GM18861 (cell line): Measurements from ENCODE around the gene MUTYH.
"Not testable (repeated sequence)": the region's sequence is repeated elsewhere in the genome, so short reads cannot be mapped to it uniquely, and the experiment has no call there.

ENCODE experiments used
- ATAC-seq: cut with Tn5 transposase; IDR thresholded peaks from one replicate; pipeline ENCODE4 v1.9.1; 2021; ENCODE audit not compliant: unreplicated experiment

MUTYH gene

GRCh38 chr1:45325851-45326506 lies 14.3 kb downstream of the MUTYH start:
- ATAC-seq: no peak

GRCh38 chr1:45322486-45323040 lies 17.7 kb downstream of the MUTYH start:
- ATAC-seq: no peak

GRCh38 chr1:45321444-45321843 lies 18.8 kb downstream of the MUTYH start:
- ATAC-seq: no peak

- no peak for ATAC-seq
Observed at GRCh38 chr1:45319761-45320160, 20.5 kb downstream of the MUTYH start.

GRCh38 chr1:45317166-45317565 lies 23.1 kb downstream of the MUTYH start:
- no peak for ATAC-seq

- no peak for ATAC-seq
Observed at GRCh38 chr1:45314266-45314665, 26.0 kb downstream of the MUTYH start.

GRCh38 chr1:45306905-45307304 lies 33.3 kb downstream of the MUTYH start:
- no peak for ATAC-seq

- ATAC-seq: no peak
Observed at GRCh38 chr1:45306319-45306718, 33.9 kb downstream of the MUTYH start.

GRCh38 chr1:45305231-45305630 lies 35.0 kb downstream of the MUTYH start:
- no peak for ATAC-seq

GRCh38 chr1:45304311-45305081 lies 35.7 kb downstream of the MUTYH start:
- ATAC-seq: no peak

GRCh38 chr1:45303520-45304310 lies 36.5 kb downstream of the MUTYH start:
- ATAC-seq: peak; percentile 50

- no peak for ATAC-seq
Observed at GRCh38 chr1:45302505-45303150, 37.6 kb downstream of the MUTYH start.

- no peak for ATAC-seq
Observed at GRCh38 chr1:45300669-45300997, 39.6 kb downstream of the MUTYH start.

GRCh38 chr1:45299981-45300668 lies 40.1 kb downstream of the MUTYH start:
- ATAC-seq: no peak

GRCh38 chr1:45299296-45299695 lies 40.9 kb downstream of the MUTYH start:
- no peak for ATAC-seq

GRCh38 chr1:45297666-45298356 lies 42.4 kb downstream of the MUTYH start:
- no peak for ATAC-seq

- ATAC-seq: no peak
Observed at GRCh38 chr1:45291716-45292115, 48.5 kb downstream of the MUTYH start.

GRCh38 chr1:45291002-45291401 lies 49.2 kb downstream of the MUTYH start:
- ATAC-seq: not testable (repeated sequence)

GRCh38 chr1:45286521-45286920 lies 53.7 kb downstream of the MUTYH start:
- not testable (repeated sequence) for ATAC-seq

- not testable (repeated sequence) for ATAC-seq
Observed at GRCh38 chr1:45284858-45285257, 55.4 kb downstream of the MUTYH start.
